ENCODE results near the gene ANKRD33B.

Gene ANKRD33B

DNA sequence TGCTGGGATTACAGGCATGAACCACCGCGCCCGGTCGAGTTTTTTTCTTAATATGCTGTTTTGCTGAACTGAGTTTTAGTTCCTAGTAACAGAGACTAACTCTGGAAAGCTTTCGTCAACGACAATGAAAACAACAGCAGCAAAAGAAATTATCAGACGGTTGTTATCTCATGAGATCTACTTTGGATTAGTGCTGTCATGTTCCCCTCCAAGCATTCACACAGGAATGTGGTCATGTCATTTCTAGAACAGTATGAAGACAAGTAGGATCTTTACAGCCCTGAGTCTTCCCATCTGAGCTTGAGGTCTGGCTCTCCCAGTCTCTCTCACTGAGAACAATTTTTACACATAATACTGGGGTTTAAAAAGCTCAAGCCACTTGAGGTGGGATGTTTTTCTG, 4.0 kb upstream of the ANKRD33B start:
- TF ChIP-seq GATA2 (IDR thresholded peaks at IDR 0.05; ENCODE audit: low read depth, low read length) = no peak
- TF ChIP-seq GATA3 (IDR thresholded peaks at IDR 0.05; ENCODE audit: low read depth, low read length) = no peak

DNA sequence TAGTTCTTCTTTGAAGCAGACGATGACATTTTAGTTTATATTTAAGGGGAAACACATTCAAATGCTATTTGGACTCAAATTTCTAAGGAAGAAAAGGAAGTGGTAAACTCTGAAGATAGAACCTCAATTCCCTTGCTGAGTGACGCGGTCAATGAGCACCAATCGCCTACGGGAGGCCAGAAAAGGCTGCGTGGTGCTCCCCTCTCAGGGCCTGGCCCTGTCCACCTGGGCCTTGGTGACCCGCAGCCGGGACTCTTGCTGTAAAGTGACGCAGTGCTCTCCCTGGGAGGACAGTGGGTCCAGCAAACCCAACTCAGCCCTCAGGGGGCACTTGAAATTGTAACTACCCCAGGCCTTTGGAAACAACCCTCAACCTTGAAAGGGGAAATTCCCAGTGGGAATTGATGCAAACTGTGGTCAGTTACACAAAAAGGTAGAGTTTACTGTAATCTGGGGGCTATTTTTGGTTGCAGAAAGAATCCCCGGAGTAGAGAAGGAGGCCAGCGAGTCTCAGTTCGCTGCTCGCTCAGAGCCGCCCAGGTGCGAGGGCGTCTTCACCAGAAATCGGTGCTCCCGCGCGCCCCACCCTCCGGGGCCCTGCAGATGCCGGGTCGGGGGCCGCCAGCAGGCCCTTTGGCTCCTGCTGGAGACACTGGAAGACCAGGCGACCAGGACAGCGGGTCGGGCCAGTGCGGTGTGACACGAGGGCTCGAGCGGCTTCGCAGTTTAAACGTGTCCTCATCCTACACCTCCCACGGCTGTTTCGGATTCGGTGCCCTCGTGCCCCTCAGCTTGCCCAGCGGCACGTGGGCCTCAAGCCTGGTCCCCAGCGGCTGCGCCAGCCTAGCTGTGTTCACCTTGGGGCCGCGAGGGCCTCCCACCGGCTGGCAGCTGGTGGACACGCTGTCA, 1.4 kb upstream of the ANKRD33B start:
- no peak for TF ChIP-seq GATA3 (IDR thresholded peaks at IDR 0.05; ENCODE audit: low read depth, low read length)
- TF ChIP-seq GATA2 (IDR thresholded peaks at IDR 0.05; ENCODE audit: low read depth, low read length) = no peak

DNA sequence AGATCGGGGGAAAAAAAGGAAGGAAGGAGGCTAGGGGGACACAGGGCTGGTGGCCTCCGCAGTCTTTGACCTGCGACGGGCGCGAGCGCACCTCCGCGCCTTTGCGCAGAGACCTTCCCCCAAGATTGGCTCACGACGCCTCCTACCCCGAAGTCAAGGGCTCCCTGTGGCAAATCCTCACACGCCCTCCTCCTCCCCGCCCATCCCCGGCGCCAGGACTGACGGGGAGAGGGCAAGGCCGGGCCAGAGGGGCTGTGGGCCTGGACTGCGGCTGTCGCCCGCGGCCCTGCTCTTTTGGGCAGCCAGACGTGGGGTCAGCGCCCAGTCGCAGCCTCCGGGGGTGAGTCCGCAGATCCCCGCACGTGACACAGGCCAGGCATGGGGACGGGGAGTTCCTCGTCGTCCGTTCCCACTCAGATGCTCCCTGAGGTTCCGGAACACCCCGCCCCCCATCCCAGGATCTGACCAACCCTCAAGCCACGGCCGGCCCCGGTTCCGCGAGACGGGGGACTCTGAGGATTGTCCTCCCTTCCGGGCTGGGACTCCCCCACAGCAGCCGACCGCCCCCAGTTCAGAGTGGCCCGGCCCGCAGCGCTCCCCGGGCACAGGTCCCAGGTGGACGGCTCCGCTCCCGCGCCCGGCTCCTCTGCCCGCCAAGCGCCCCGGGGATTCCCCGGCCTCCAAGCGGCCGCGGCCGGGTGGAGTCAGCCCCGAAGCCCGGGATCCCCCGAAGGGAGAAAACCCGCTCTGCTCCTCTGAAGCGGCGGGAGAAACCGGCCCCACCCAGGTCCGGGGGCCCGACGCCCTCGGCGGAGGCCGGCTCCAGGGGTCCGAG, 543 bp upstream of the ANKRD33B start:
- TF ChIP-seq GATA3 (IDR thresholded peaks at IDR 0.05; ENCODE audit: low read depth, low read length) (no peak), GATA2 (IDR thresholded peaks at IDR 0.05; ENCODE audit: low read depth, low read length) (no peak)

DNA sequence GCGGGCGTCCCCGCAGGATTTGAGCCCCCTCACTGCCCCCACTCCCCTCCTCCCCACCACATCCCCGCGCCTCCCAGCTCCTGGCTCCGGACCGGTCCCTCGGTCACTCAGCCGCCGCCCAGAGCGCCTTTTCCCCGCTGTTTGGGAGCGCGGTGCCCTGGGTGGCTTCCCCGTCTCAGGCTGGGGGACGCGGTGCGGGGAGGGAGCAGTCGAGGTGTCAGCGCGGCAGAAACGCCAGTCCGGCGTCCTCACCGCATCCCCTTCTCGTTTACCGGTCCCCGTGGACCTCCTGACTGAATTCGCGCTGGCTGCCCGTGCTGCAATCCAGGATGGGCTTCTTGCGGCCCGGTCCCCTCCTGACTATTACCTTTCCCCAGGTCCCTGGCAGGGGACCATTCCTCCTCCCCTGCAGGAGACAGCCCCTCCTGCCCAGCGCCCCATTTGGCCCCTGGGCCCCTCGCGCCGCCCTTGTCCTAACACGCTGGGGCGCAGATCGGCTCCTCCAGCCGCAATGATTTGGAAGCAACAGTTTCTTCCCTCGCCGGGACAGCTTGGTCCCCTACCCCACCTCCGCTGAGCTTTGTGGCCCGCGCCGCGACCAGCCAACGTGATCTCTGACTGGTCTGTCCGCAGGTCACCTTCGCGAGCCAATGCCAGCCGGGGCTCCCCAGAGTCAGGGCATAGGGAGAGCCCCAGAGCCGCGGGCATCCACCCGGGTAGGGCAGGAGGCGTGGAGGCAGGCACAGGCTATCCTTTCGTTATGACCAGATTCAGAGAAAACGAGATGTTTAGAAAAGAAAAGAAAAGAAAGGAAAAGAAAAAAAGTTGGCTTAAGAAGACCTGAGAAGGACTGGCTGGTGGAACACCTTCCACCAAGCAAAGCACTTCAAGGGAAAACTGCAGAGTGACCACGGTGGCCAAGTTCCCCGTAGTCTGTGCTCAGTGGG, 1.2 kb downstream of the ANKRD33B start:
- TF ChIP-seq GATA3 (IDR thresholded peaks at IDR 0.05; ENCODE audit: low read depth, low read length) = no peak
- TF ChIP-seq GATA2 (IDR thresholded peaks at IDR 0.05; ENCODE audit: low read depth, low read length) = no peak

DNA sequence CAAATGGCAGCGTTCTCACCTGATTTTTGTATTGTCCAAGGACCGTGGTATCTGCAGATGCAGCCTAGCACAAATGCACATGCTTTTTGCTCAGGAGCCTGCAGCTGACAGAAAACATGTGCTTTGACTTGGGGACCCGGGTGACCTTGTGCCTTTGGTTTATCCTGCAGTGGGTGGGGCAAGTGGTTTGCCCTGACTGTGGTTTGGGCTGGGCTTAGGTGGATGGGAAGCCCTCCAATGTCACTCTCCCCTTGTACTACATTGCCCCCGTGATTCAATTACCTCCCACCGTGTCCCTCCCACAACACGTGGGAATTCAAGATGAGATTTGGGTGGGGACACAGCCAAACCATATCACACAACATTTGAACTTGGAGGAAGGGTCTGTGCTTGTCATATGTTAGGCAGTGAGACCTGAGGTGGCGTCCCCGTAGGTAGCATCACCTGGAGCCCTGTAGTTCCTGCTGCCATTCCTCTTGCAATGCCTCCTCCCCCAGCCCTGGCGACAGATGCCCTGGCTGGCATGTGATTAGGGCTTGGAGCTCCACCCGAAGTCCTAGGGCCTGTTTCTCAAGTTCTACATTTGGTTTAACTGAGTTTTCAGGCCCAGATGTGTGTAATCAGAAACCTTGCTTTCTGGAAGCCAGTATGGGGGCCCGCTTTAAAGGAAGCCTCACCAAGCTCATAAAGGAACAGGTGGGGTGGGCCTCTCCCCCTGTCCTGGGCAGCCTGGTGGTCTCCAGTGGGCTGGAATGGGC, 2.1 kb downstream of the ANKRD33B start:
- no peak for TF ChIP-seq GATA2 (IDR thresholded peaks at IDR 0.05; ENCODE audit: low read depth, low read length)
- no peak for TF ChIP-seq GATA3 (IDR thresholded peaks at IDR 0.05; ENCODE audit: low read depth, low read length)

DNA sequence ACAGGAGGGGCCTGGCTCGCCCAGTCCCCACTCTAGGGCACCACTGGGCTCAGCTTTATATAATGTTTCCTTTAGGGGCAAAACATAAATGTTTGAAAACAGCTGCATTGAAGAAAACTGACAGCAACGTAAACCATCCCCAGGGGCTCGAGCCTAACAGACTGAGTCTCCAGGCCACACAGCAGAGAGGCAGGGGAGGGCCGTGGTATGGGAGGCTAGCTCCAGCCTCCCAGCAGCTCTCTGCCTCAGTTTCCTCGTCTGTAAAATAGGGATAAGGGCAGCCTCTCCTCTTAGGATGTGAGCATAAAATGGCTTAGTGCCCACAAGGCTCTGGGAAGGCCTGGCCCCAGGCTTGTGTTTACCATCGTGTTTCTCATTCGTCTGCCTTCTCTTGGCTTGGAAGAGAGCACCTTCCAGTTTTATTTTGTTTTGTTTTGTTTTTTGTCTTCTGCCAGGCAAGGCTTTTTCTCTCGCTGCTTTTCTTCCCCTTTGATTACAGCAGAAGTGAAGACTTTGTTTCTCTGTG, 2.7 kb downstream of the ANKRD33B start:
- no peak for TF ChIP-seq GATA3 (IDR thresholded peaks at IDR 0.05; ENCODE audit: low read depth, low read length)
- TF ChIP-seq GATA2 (IDR thresholded peaks at IDR 0.05; ENCODE audit: low read depth, low read length) = no peak

DNA sequence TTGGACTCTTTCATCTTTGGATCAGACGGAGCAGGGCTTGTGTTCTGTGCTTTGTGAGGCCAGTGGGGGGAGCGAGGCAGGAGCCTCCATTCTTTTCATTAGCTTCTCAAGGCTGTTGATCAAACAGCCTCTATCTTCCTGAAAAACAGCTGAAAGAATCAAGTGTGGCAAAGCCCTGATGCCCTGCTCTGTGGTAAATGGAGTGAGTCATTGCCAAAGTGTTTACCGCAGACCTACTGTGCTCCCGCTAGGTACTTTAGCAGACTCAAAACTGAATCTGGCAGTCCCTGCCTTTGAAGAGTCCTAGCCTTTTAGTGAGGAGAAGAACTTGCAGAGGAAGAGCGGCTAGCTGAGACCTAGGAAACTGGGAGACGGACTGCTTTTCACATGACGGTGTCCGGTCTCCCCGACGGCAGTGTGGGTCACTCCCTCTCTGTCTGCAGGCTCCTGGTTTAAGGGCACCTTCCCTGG, 3.3 kb downstream of the ANKRD33B start:
- TF ChIP-seq GATA3 (IDR thresholded peaks at IDR 0.05; ENCODE audit: low read depth, low read length) (no peak), GATA2 (IDR thresholded peaks at IDR 0.05; ENCODE audit: low read depth, low read length) (no peak)

DNA sequence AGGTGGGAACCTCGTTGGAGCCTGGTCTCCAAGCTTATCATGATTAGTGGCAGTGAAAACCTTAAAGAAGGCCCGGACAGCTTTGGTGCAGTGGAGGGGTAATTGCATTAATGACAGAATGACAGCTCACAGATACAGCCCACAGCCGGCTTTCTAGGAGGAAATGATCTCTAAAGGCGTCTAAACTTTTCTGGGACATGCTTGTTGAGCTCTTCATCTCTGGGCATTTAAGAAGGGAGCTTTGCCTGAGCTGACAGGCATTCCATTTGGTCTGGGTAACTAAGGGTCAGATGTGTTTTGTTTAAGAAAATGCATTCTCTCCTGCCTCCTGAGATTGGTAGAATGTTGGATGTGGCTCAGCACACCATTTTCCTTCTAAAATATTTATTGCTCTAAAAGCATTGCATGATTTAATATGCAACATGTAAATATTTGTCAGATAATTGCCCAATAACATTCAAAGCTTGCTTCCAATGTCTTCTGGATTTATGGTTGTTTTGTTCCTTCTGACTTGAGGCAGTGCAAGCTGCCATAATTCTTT, 4.0 kb downstream of the ANKRD33B start:
- TF ChIP-seq GATA3 (IDR thresholded peaks at IDR 0.05; ENCODE audit: low read depth, low read length) = no peak
- no peak for TF ChIP-seq GATA2 (IDR thresholded peaks at IDR 0.05; ENCODE audit: low read depth, low read length)

DNA sequence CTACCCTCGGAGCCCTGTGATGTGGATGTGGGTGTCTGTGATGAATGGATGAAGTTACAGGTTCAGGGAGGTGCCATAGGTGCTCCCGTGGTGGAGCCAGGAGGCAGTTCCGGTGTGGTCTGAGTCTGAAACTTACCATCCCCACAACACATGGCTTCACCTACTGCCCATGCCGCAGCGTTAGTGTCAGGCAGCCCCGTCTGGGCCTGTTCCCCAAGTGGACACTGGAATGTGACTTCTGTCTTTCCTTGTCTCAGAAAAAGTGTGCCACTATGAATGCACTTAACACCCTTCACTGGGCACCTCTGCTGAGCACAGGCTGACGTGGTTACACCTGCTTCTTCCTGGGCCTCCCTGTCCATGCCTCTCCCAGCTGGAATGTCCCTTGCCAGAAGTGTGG, 8.6 kb downstream of the ANKRD33B start:
- TF ChIP-seq GATA3 (IDR thresholded peaks at IDR 0.05; ENCODE audit: low read depth, low read length) = no peak
- TF ChIP-seq GATA2 (IDR thresholded peaks at IDR 0.05; ENCODE audit: low read depth, low read length) = no peak

DNA sequence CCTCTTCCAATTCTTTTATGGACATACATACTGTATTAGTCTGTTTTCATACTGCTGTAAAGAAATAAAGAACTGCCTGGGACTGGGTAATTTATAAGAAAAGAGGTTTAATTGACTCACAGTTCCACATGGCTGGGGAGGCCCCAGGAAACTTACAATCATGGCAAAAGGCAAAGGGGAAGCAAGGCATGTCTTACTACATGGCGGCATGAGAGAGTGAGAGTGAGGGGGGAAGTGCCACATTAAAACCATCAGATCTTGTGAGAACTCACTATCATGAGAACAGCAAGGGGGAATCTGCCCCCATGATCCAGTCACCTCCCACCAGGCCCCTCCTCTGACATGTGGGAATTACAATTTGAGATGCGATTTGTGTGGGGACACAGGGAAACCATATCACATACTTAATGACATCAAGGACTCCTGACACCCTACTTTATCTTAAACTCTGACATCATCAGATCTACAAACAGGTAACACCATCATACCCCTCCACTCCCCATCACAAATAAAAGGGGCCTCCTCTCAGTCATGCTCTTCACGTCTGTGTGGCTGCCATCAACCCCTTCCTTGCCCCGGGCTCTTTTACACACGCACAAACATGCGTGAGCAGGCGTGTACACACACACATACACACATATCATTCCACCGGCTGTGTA, 9.7 kb downstream of the ANKRD33B start:
- TF ChIP-seq GATA2 (IDR thresholded peaks at IDR 0.05; ENCODE audit: low read depth, low read length) (no peak), GATA3 (IDR thresholded peaks at IDR 0.05; ENCODE audit: low read depth, low read length) (no peak)

DNA sequence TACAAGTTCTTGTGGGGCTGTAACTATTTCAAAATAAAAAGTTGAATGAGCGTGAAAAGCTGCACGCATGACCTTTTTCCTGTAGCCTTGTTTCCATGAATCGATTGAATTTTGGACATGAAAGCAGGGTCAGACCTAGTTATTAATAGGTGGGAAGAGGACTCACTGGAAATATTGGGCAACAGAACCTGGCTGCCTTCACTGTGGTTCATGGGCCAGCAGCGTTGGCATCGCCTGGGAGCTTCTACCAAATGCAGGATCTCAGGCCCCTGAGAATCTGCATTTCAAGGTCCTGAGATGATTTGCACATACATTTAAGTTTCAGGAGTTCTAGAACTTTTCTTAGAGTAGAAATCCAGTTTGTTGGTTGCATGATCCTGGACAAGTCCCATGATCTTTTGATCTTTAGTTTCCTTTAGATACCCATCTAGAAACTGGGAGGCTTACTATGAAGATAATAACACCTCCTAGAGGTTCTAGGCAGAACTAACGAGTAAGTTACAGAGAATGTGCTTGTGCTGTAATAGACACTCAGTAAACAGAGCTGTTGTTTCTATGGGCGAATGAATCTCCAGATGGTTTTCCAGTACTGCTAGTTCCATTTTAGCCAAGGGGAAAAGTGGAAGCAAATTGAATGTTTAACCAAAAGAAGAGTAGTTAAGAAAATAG, 12.4 kb downstream of the ANKRD33B start:
- TF ChIP-seq GATA3 (IDR thresholded peaks at IDR 0.05; ENCODE audit: low read depth, low read length) (no peak), GATA2 (IDR thresholded peaks at IDR 0.05; ENCODE audit: low read depth, low read length) (no peak)
